ENCODE measurements around the gene GATD1. TPM values are rescaled to one million over a fixed set of nuclear protein-coding genes. Genes with fewer than 3 reads are reported as not detected.
"Not testable (repeated sequence)": the region's sequence is repeated elsewhere in the genome, so short reads cannot be mapped to it uniquely, and the experiment has no call there.

The GATD1 gene
- total RNA-seq, 1 experiment from 2014 or later, result 81.3 TPM

DNA sequence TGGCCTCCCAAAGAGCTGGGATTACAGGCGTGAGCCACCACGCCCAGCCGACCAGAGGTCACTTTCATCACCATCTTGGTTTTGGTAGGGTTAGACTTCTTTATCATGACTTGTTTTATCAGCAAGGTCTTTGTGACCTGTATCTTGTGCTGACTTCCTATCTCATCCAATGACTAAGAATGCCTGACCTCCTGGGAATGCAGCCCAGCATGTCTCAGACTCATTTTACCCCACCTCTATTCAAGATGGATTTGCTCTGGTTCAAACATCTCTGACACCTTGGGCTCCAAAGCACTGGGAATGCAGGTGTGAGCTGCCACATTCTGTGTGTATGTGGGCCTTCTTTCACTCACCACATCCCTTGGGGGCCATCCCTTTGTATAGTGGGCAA lies 35.1 kb downstream of the GATD1 start:
- POLR2A ChIA-PET (ENCODE audit: low non-redundant PET), result no interaction called here
- intact Hi-C loops (cut with micrococcal nuclease; ENCODE audit: unreplicated experiment), result no loop called here
- TF ChIP-seq CTCF (conservative IDR thresholded peaks at IDR 0.05; ENCODE audit: low read depth, low read length), result no peak
- no peak for TF ChIP-seq EZH2 (IDR thresholded peaks at IDR 0.05; ENCODE audit: borderline replicate concordance, low read depth, low read length, poor library complexity, severe bottlenecking)

DNA sequence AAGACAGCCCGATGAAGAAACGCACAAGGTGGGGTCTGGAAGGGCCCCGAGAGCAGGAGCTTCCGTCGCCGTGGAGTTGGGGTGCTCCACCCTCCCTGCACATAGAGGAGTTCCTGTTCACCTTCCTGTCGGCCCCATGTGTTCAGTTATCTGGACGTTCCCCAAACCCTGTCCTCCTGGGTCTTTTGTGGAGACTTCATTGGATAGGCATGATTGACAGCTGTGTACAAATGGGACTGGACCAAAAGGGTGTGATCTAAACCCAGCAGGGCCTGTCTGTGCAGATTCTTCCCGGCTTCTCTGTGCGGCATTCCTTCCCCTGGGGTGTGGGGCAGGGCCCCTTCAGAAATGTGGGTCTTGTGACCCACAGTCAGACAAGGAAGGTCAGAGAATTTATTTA lies 39.4 kb downstream of the GATD1 start:
- DNase-seq (ENCODE audit: low spot score); BruUV-seq (replicated peaks); H3K4me1 ChIP-seq (ENCODE audit: insufficient read depth, low read length, poor library complexity, severe bottlenecking); H3K9me3 ChIP-seq (ENCODE audit: low read depth, low read length, poor library complexity, severe bottlenecking); H3K27me3 ChIP-seq (replicated peaks; ENCODE audit: insufficient read depth, low read depth, low read length, poor library complexity); POLR2A ChIA-PET (ENCODE audit: low non-redundant PET); CTCF ChIA-PET; H3K4me3 ChIP-seq (ENCODE audit: low read depth, low read length, poor library complexity, severe bottlenecking); H3K36me3 ChIP-seq (ENCODE audit: insufficient read depth, low read length, poor library complexity, severe bottlenecking); intact Hi-C loops (cut with micrococcal nuclease; ENCODE audit: unreplicated experiment); H3K27ac ChIP-seq (ENCODE audit: low read depth, low read length, poor library complexity, severe bottlenecking): not testable (repeated sequence)

More for the DNA sequence above, 35.1 kb downstream of the GATD1 start:
- Histone ChIP-seq H3K9me3 (ENCODE audit: low read depth, low read length, poor library complexity, severe bottlenecking) (no peaks in the 10 kb centered on the region), H3K36me3 (ENCODE audit: insufficient read depth, low read length, poor library complexity, severe bottlenecking) (no peaks in the 10 kb centered on the region), H3K27me3 (replicated peaks; ENCODE audit: insufficient read depth, low read depth, low read length, poor library complexity) (no peaks in the 10 kb centered on the region), H3K27ac (ENCODE audit: low read depth, low read length, poor library complexity, severe bottlenecking) (no peak overlapping the region), H3K4me1 (ENCODE audit: insufficient read depth, low read length, poor library complexity, severe bottlenecking) (no peaks in the 10 kb centered on the region), H3K4me3 (ENCODE audit: low read depth, low read length, poor library complexity, severe bottlenecking) (no peak overlapping the region)
- CTCF ChIA-PET, result no interaction called here
- BruUV-seq (replicated peaks), result no TSS peak
- no peak for DNase-seq (ENCODE audit: low spot score)

- no peak overlapping the region for H3K4me3 ChIP-seq (ENCODE audit: low read depth, low read length, poor library complexity, severe bottlenecking)
- no TSS peak for BruUV-seq (replicated peaks)
- H3K36me3 ChIP-seq (ENCODE audit: insufficient read depth, low read length, poor library complexity, severe bottlenecking), result no peaks in the 10 kb centered on the region
- DNase-seq (ENCODE audit: low spot score), result no peak
- intact Hi-C loops (cut with micrococcal nuclease; ENCODE audit: unreplicated experiment), result no loop called here
- POLR2A ChIA-PET (ENCODE audit: low non-redundant PET), result no interaction called here
- no peaks in the 10 kb centered on the region for H3K4me1 ChIP-seq (ENCODE audit: insufficient read depth, low read length, poor library complexity, severe bottlenecking)
- H3K27me3 ChIP-seq (replicated peaks; ENCODE audit: insufficient read depth, low read depth, low read length, poor library complexity), result no peaks in the 10 kb centered on the region
- CTCF ChIA-PET, result no interaction called here
- H3K27ac ChIP-seq (ENCODE audit: low read depth, low read length, poor library complexity, severe bottlenecking), result no peak overlapping the region
- no peak for TF ChIP-seq EZH2 (IDR thresholded peaks at IDR 0.05; ENCODE audit: borderline replicate concordance, low read depth, low read length, poor library complexity, severe bottlenecking)
- TF ChIP-seq CTCF (conservative IDR thresholded peaks at IDR 0.05; ENCODE audit: low read depth, low read length), result no peak
- H3K9me3 ChIP-seq (ENCODE audit: low read depth, low read length, poor library complexity, severe bottlenecking), result no peaks in the 10 kb centered on the region
Measured at GRCh38 chr11:737366-737765, 39.9 kb downstream of the GATD1 start.

DNA sequence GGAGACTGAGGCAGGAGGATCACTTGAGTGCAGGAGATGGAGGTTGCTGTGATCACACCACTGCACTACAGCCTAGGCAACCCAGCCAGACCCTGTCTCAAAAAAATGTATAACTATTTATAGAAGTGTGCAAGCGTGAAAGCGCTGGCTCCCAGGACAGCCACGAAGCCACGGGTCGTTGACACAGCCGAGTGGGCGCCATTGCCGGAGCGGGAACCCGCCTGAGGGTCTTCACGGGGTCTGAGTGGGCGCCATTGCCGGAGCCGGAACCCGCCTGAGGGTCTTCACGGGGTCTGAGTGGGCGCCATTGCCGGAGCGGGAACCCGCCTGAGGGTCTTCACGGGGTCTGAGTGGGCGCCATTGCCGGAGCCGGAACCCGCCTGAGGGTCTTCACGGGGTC lies 42.7 kb downstream of the GATD1 start:
- H3K4me1 ChIP-seq (ENCODE audit: insufficient read depth, low read length, poor library complexity, severe bottlenecking); H3K4me3 ChIP-seq (ENCODE audit: low read depth, low read length, poor library complexity, severe bottlenecking); H3K27me3 ChIP-seq (replicated peaks; ENCODE audit: insufficient read depth, low read depth, low read length, poor library complexity); intact Hi-C loops (cut with micrococcal nuclease; ENCODE audit: unreplicated experiment); H3K36me3 ChIP-seq (ENCODE audit: insufficient read depth, low read length, poor library complexity, severe bottlenecking); BruUV-seq (replicated peaks); CTCF ChIA-PET; POLR2A ChIA-PET (ENCODE audit: low non-redundant PET); H3K27ac ChIP-seq (ENCODE audit: low read depth, low read length, poor library complexity, severe bottlenecking); H3K9me3 ChIP-seq (ENCODE audit: low read depth, low read length, poor library complexity, severe bottlenecking); DNase-seq (ENCODE audit: low spot score): not testable (repeated sequence)
